Smooth muscle cell (in vitro differentiated cells): ENCODE measurements around the gene RRP1B. TPM values are rescaled to one million over a fixed set of nuclear protein-coding genes. Genes with fewer than 3 reads are reported as not detected.

Experiments
- DNase-seq: peaks from one replicate; lab custom pipeline; 2025; ENCODE audit not compliant: unreplicated experiment; lab: John Stamatoyannopoulos, UW
- H2AFZ ChIP-seq: fragments of 200-600 bp; sonication (generic); 2 replicates; pipeline ENCODE4 v1.6.0; 2016; ENCODE audit warnings: antibody characterized with exemption, low read depth, mild to moderate bottlenecking
- H3F3A ChIP-seq: fragments of 200-600 bp; sonication (generic); 2 replicates; pipeline ENCODE4 v1.6.0; 2017; ENCODE audit warnings: antibody characterized with exemption, low read depth
- H3K27ac ChIP-seq: fragments of 200-600 bp; sonication (generic); 2 replicates; pipeline ENCODE4 v1.5.1; 2016; ENCODE audit warnings: low read depth, mild to moderate bottlenecking
- H3K27me3 ChIP-seq: fragments of 200-600 bp; sonication (generic); 2 replicates; pipeline ENCODE4 v1.6.1; 2016; ENCODE audit warnings: low read depth, mild to moderate bottlenecking
- H3K36me3 ChIP-seq: fragments of 200-600 bp; sonication (generic); 2 replicates; pipeline ENCODE4 v1.5.1; 2016; ENCODE audit warnings: low read depth
- H3K4me1 ChIP-seq: fragments of 200-600 bp; sonication (generic); 2 replicates; pipeline ENCODE4 v1.5.1; 2016; ENCODE audit warnings: low read depth
- H3K4me2 ChIP-seq: fragments of 200-600 bp; sonication (generic); 2 replicates; pipeline ENCODE4 v1.6.0; 2016; ENCODE audit warnings: mild to moderate bottlenecking
- H3K4me3 ChIP-seq: fragments of 200-600 bp; sonication (generic); 2 replicates; pipeline ENCODE4 v1.5.1; 2016; ENCODE audit warnings: mild to moderate bottlenecking
- H3K79me2 ChIP-seq: fragments of 200-600 bp; sonication (generic); 2 replicates; pipeline ENCODE4 v1.6.0; 2016; ENCODE audit warnings: low read depth, mild to moderate bottlenecking
- H3K9ac ChIP-seq: fragments of 200-600 bp; sonication (generic); 2 replicates; pipeline ENCODE4 v1.6.0; 2016; ENCODE audit warnings: low read depth
- H3K9me3 ChIP-seq: fragments of 200-600 bp; sonication (generic); replicated peaks from 2 replicates; pipeline ENCODE4 v1.5.1; 2016; ENCODE audit warnings: low read depth
- H4K20me1 ChIP-seq: fragments of 200-600 bp; sonication (generic); 2 replicates; pipeline ENCODE4 v1.6.0; 2016; ENCODE audit warnings: low read depth
- WGBS: methylation state at CpG from one replicate; pipeline ENCODE4 v1.1.7; 2016; ENCODE audit warnings: low lambda C conversion rate; 5-methylcytosine and 5-hydroxymethylcytosine counted together
- polyA plus RNA-seq: library from polyadenylated mRNA; unstranded; fragments of >200 nt; fragmentation: Nextera tagmentation; extraction: Ambion mirVana; gene quantifications from 2 replicates; pipeline ENCODE4 v1.2.1, GENCODE V29; 2016
- total RNA-seq: library from RNA; depleted of rRNA; stranded (reverse); fragments of >200 nt; gene quantifications from 2 replicates; pipeline ENCODE4 v1.2.3, GENCODE V29; 2014
- TF ChIP-seq, protein P1 (sequence below): fragments of 200-600 bp; sonication (generic); IDR thresholded peaks from 2 replicates; pipeline ENCODE4 v1.5.1; 2017; ENCODE audit warnings: borderline replicate concordance, mild to moderate bottlenecking, antibody characterized with exemption; ENCODE audit not compliant: insufficient read depth, poor library complexity, severe bottlenecking

RRP1B gene
- total and polyA plus RNA-seq, 2 experiments from 2014 or later: 10.6 to 19.3 TPM

- peaks cover 53% of the 10 kb centered on the region for H3K79me2 ChIP-seq
- TF ChIP-seq, protein P1, sequence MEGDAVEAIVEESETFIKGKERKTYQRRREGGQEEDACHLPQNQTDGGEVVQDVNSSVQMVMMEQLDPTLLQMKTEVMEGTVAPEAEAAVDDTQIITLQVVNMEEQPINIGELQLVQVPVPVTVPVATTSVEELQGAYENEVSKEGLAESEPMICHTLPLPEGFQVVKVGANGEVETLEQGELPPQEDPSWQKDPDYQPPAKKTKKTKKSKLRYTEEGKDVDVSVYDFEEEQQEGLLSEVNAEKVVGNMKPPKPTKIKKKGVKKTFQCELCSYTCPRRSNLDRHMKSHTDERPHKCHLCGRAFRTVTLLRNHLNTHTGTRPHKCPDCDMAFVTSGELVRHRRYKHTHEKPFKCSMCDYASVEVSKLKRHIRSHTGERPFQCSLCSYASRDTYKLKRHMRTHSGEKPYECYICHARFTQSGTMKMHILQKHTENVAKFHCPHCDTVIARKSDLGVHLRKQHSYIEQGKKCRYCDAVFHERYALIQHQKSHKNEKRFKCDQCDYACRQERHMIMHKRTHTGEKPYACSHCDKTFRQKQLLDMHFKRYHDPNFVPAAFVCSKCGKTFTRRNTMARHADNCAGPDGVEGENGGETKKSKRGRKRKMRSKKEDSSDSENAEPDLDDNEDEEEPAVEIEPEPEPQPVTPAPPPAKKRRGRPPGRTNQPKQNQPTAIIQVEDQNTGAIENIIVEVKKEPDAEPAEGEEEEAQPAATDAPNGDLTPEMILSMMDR: no peak
Observed at GRCh38 chr21:43731476-43731875, 72.1 kb downstream of the RRP1B start.

DNA sequence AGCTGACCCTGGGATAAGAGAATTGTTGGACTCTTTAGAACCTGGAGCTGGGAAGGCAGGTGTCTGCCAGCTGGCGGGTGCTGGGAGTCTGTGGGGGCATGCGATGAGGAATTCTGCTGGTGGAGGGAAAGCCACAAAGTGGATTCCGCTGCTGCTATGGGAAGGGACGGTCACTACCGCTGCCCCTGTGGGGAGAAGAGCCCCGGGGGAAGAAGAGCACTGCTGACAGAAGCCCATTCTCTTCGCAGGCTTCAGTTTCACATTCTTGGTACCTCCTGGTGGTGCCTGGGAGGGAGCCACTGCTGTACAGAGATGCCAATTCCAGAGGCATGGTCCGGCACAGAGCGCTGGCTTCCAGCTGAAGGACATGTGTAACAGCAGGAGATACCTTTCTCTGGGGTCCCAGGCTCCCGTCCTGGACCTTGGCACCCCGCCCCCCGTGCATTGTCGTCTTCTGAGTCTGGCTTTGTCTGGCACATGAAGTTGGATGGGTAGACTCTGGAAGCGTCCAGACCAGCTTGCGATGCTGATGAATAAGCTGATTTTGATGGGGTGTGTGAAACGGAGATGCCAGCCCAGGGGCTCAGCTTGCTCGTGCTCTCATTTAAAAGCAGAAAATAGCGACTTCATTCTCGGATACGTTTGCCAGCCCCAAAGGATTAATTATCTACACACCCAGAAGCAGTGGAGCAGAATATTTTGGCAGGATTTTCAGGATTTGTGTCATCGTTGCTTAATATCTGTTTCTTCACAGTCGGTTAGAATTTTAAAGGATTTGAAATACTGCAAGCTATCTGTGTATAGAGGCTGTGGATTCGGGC is 72.7 kb downstream of the RRP1B start:
- Histone ChIP-seq H3K9ac (no peak overlapping the region), H3K4me2 (peak overlapping the region; percentile 7), H4K20me1 (peaks cover 86% of the 10 kb centered on the region), H3K4me1 (peaks cover 19% of the 10 kb centered on the region), H2AFZ (no peak overlapping the region), H3K27me3 (no peaks in the 10 kb centered on the region), H3K9me3 (no peaks in the 10 kb centered on the region), H3K36me3 (no peaks in the 10 kb centered on the region), H3K4me3 (no peak overlapping the region), H3K79me2 (peaks cover 57% of the 10 kb centered on the region), H3K27ac (peak overlapping the region; percentile 16), H3F3A (peaks cover 15% of the 10 kb centered on the region)
- TF ChIP-seq, protein P1: no peak
- 77% methylated on average over 23 of the region's 23 CpGs for WGBS
- no peak for DNase-seq

More at GRCh38 chr21:43731476-43731875, 72.1 kb downstream of the RRP1B start:
- Histone ChIP-seq H3F3A (peaks cover 21% of the 10 kb centered on the region), H2AFZ (no peak overlapping the region), H3K9ac (no peak overlapping the region), H3K4me1 (peaks cover 19% of the 10 kb centered on the region), H3K27ac (peak overlapping the region; percentile 16), H3K9me3 (no peaks in the 10 kb centered on the region), H3K4me3 (no peak overlapping the region), H4K20me1 (peaks cover 86% of the 10 kb centered on the region), H3K36me3 (no peaks in the 10 kb centered on the region), H3K4me2 (no peak overlapping the region), H3K27me3 (no peaks in the 10 kb centered on the region)
- 92% methylated on average over 6 of the region's 6 CpGs for WGBS
- DNase-seq: no peak

GRCh38 chr21:43733060-43733459 is 73.7 kb downstream of the RRP1B start:
- TF ChIP-seq, protein P1: no peak
- WGBS: 55% methylated on average over 7 of the region's 10 CpGs
- Histone ChIP-seq H3K4me3 (no peak overlapping the region), H3K27me3 (no peaks in the 10 kb centered on the region), H4K20me1 (peaks cover 87% of the 10 kb centered on the region), H3K4me1 (peaks cover 11% of the 10 kb centered on the region), H3K27ac (peak overlapping the region; percentile 58), H3F3A (peaks cover 10% of the 10 kb centered on the region), H3K79me2 (peaks cover 64% of the 10 kb centered on the region), H3K4me2 (peak overlapping the region; percentile 51), H3K36me3 (no peaks in the 10 kb centered on the region), H3K9me3 (no peaks in the 10 kb centered on the region), H2AFZ (no peak overlapping the region), H3K9ac (no peak overlapping the region)
- DNase-seq: no peak

DNA sequence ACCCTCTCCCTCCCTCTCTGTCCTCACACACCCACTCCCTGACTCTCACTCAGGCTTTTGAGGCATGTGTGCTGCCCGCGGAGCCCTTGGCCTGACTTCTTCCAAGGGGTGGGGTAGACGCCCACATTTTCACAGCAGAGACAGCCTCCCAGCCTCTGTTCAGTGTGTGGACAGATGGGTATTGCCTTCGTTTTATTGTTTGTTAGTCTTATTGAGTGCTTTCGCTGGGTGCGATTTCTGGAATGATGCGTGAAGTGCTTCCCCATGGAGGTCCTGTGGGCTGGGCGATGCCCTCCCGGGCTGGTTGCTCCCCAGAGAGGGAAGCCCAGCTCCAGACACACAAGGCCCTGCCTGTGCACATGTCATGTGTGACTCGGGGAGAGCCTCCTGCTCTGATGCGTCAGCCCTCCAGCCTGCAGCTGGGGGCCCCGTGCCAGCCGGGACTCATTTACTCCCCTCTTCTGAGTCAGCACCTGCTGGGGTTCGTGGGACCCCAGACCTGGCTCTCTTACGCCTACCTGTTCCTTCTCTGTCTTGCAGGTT is 74.2 kb downstream of the RRP1B start:
- TF ChIP-seq, protein P1: no peak
- Histone ChIP-seq H4K20me1 (peaks cover 92% of the 10 kb centered on the region), H3K4me1 (peaks cover 9% of the 10 kb centered on the region), H3K27ac (peak overlapping the region; percentile 58), H3K4me3 (no peak overlapping the region), H3F3A (peaks cover 10% of the 10 kb centered on the region), H2AFZ (no peak overlapping the region), H3K9ac (no peak overlapping the region), H3K4me2 (peak overlapping the region; percentile 51), H3K9me3 (no peaks in the 10 kb centered on the region), H3K36me3 (no peaks in the 10 kb centered on the region), H3K79me2 (peaks cover 64% of the 10 kb centered on the region), H3K27me3 (no peaks in the 10 kb centered on the region)
- WGBS: 42% methylated on average over 15 of the region's 15 CpGs
- DNase-seq: no peak
